ENCODE data around the gene OPRD1.

GRCh38 chr1:28779751-28780408 is 32.1 kb upstream of the OPRD1 start:
- TF ChIP-seq CTCF (IDR thresholded peaks at IDR 0.05; ENCODE audit: poor library complexity), result no peak
- no peak for TF ChIP-seq EZH2phosphoT487 (IDR thresholded peaks at IDR 0.05; ENCODE audit: low read depth, severe bottlenecking, unreplicated experiment)
- TF ChIP-seq EZH2 (IDR thresholded peaks at IDR 0.05; ENCODE audit: borderline replicate concordance), result no peak
